ENCODE measurements around the gene OR6A2.

The OR6A2 gene

GRCh38 chr11:6794639-6795038 lies 4.8 kb downstream of the OR6A2 start:
- DNase-seq (ENCODE audit: low spot score in 2 of 2) (no peak), ATAC-seq (ENCODE audit: low read depth) (no peak)
- no peaks in the 10 kb centered on the region for H3K4me1 Mint-ChIP-seq
- H3K9me3 Mint-ChIP-seq = no peaks in the 10 kb centered on the region
- no peaks in the 10 kb centered on the region for H3K27me3 Mint-ChIP-seq
- H3K4me3 Mint-ChIP-seq = no peak overlapping the region
- no peak overlapping the region for H3K27ac Mint-ChIP-seq
- no peaks in the 10 kb centered on the region for H3K36me3 Mint-ChIP-seq

GRCh38 chr11:6790546-6790945 lies 8.9 kb downstream of the OR6A2 start:
- no peak for ATAC-seq (ENCODE audit: low read depth)

DNA sequence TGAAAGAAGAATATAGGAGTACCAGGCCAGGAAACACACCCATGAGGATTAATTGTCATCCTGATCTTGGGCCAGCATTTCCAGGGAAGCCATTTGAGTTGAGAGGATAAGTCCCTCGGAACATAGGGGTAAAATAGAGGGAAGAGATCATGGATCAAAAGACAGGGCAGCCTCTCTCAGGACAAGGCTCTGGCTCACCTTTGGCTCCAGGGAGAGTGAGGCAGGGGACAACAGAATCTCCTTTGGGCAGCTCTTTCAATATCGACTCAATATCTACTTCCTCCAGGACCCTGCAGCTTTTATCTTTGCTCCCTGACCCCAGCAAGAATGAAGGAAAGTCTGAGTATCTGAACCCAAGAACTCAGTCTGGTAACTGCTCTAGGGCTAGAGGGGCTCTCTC lies 16.8 kb downstream of the OR6A2 start, which contains the start of gene OR2AG1:
Gene OR2AG1, plus strand, starts transcription at position 301 of the 400 bp plus-strand sequence. CDS start 2,018 bp downstream, outside the sequence.
- DNase-seq (ENCODE audit: low spot score in 2 of 2) (no peak), ATAC-seq (ENCODE audit: low read depth) (no peak)
- no peaks in the 10 kb centered on the region for H3K36me3 Mint-ChIP-seq
- peaks cover 14% of the 10 kb centered on the region for H3K27me3 Mint-ChIP-seq
- H3K4me3 Mint-ChIP-seq = no peak within 1 kb of the TSS
- no peaks in the 10 kb centered on the region for H3K4me1 Mint-ChIP-seq
- H3K27ac Mint-ChIP-seq = no peak within 1 kb of the TSS
- no peaks in the 10 kb centered on the region for H3K9me3 Mint-ChIP-seq

More at GRCh38 chr11:6790546-6790945, 8.9 kb downstream of the OR6A2 start:
- Mint-ChIP-seq H3K36me3 (no peaks in the 10 kb centered on the region), H3K27ac (no peak overlapping the region), H3K4me3 (no peak overlapping the region), H3K4me1 (no peaks in the 10 kb centered on the region), H3K27me3 (peaks cover 10% of the 10 kb centered on the region), H3K9me3 (no peaks in the 10 kb centered on the region)
- DNase-seq (ENCODE audit: low spot score in 2 of 2) = no peak

DNA sequence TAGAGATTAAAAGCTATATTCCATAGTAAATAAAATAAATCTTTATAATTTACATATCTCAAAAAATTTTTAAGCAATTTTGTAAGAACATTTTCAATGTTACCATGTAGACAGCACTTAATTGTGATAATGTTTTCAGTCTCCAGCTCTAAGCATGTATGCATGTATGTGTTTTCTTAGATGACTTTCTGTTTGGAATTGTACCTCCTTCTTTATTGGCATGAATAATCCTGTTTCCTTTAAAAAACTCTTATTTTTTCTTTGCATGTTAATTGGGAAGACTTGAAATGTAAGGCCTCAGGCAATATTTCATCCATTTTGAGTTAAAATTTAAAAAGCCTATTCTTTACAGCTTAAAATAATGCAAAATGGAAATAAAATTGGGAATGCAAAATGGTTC lies 18.7 kb downstream of the OR6A2 start:
- H3K4me3 Mint-ChIP-seq = no peak overlapping the region
- no peaks in the 10 kb centered on the region for H3K9me3 Mint-ChIP-seq
- H3K27ac Mint-ChIP-seq = no peak overlapping the region
- peaks cover 12% of the 10 kb centered on the region for H3K27me3 Mint-ChIP-seq
- DNase-seq (ENCODE audit: low spot score in 2 of 2) (no peak), ATAC-seq (ENCODE audit: low read depth) (no peak)
- H3K36me3 Mint-ChIP-seq = no peaks in the 10 kb centered on the region
- no peaks in the 10 kb centered on the region for H3K4me1 Mint-ChIP-seq

GRCh38 chr11:6778518-6778917 lies 21.0 kb downstream of the OR6A2 start:
- no peak for DNase-seq (ENCODE audit: low spot score in 2 of 2)
- H3K4me3 Mint-ChIP-seq = no peak overlapping the region
- peaks cover 2% of the 10 kb centered on the region for H3K4me1 Mint-ChIP-seq
- H3K27me3 Mint-ChIP-seq = peaks cover 9% of the 10 kb centered on the region
- H3K9me3 Mint-ChIP-seq = no peaks in the 10 kb centered on the region
- H3K36me3 Mint-ChIP-seq = no peaks in the 10 kb centered on the region
- no peak for ATAC-seq (ENCODE audit: low read depth)
- no peak overlapping the region for H3K27ac Mint-ChIP-seq

DNA sequence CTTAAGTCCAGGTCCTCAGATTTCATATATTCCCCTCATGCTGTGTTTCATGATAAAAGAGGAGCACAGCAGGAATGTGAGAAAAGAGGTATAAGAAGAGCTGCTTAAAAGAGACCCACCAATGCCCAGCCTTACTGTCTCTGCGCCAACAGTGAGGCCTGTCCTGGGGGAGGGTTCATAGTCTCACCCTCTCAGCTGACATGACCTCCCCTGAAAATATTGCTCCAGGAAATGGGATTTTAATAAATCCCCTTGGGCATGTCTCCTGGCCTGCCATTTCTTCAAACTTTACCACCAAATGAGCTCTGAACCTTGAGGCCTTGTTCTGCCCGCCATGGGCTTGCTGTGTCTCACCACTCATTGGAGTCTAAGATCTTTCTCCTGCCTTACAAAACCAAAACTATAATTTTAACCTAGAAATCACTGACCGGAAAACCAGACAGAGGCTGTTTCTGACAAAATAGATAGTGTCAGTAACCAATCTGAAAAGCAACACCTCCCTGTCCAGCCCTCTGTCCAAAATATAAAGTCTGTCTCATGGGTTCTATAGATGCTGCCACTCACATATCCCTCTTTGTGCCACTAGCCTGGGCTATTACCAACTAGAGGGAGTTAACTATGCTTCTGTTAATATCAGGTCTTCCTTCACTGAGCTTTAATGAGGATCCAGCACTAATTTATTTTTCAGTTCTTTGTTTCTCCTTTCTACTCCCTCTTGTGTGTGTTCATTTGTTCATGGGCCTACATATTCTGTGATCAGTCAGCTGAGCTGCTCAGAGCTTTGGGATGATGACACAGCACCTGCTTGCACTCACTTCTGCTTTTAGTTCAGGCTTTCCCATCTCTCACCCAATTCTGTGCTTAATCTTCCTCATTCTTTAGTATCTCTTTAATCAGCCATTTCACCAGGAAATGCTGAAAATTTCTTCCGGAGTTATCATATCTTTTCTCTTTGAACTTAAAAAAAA lies 27.3 kb downstream of the OR6A2 start, which contains the start of gene OR2AG2:
Gene OR2AG2, minus strand, starts transcription at position 51 of the 968 bp plus-strand sequence. CDS start 3,019 bp downstream, outside the sequence.
- Mint-ChIP-seq H3K36me3 (no peaks in the 10 kb centered on the region), H3K4me3 (no peak within 1 kb of the TSS), H3K27me3 (no peaks in the 10 kb centered on the region), H3K9me3 (no peaks in the 10 kb centered on the region), H3K27ac (peak within 1 kb of the TSS; percentile 62), H3K4me1 (peaks cover 9% of the 10 kb centered on the region)
- peak in 1 of 2 donors; percentile 22 for DNase-seq (ENCODE audit: low spot score in 2 of 2)
- peak; percentile 100 for ATAC-seq (ENCODE audit: low read depth)

- no peaks in the 10 kb centered on the region for H3K4me1 Mint-ChIP-seq
- H3K9me3 Mint-ChIP-seq = no peaks in the 10 kb centered on the region
- H3K27ac Mint-ChIP-seq = no peak overlapping the region
- DNase-seq (ENCODE audit: low spot score in 2 of 2) = peak; percentile 43 to 47
- H3K27me3 Mint-ChIP-seq = peaks cover 2% of the 10 kb centered on the region
- H3K4me3 Mint-ChIP-seq = no peak overlapping the region
- peak; percentile 82 for ATAC-seq (ENCODE audit: low read depth)
- H3K36me3 Mint-ChIP-seq = no peaks in the 10 kb centered on the region
Observed at GRCh38 chr11:6757373-6757967, 42.0 kb downstream of the OR6A2 start.

GRCh38 chr11:6755953-6756347 lies 43.5 kb downstream of the OR6A2 start:
- DNase-seq (ENCODE audit: low spot score in 2 of 2) = no peak
- H3K4me1 Mint-ChIP-seq = peaks cover under 1% of the 10 kb centered on the region
- ATAC-seq (ENCODE audit: low read depth) = no peak
- no peak overlapping the region for H3K4me3 Mint-ChIP-seq
- no peaks in the 10 kb centered on the region for H3K27me3 Mint-ChIP-seq
- no peaks in the 10 kb centered on the region for H3K36me3 Mint-ChIP-seq
- no peak overlapping the region for H3K27ac Mint-ChIP-seq
- no peaks in the 10 kb centered on the region for H3K9me3 Mint-ChIP-seq

GRCh38 chr11:6755303-6755952 lies 44.1 kb downstream of the OR6A2 start:
- H3K4me1 Mint-ChIP-seq = peaks cover 3% of the 10 kb centered on the region
- no peaks in the 10 kb centered on the region for H3K36me3 Mint-ChIP-seq
- ATAC-seq (ENCODE audit: low read depth) (peak; percentile 45), DNase-seq (ENCODE audit: low spot score in 2 of 2) (peak; percentile 37 to 45)
- no peaks in the 10 kb centered on the region for H3K27me3 Mint-ChIP-seq
- H3K27ac Mint-ChIP-seq = no peak overlapping the region
- no peak overlapping the region for H3K4me3 Mint-ChIP-seq
- H3K9me3 Mint-ChIP-seq = no peaks in the 10 kb centered on the region

DNA sequence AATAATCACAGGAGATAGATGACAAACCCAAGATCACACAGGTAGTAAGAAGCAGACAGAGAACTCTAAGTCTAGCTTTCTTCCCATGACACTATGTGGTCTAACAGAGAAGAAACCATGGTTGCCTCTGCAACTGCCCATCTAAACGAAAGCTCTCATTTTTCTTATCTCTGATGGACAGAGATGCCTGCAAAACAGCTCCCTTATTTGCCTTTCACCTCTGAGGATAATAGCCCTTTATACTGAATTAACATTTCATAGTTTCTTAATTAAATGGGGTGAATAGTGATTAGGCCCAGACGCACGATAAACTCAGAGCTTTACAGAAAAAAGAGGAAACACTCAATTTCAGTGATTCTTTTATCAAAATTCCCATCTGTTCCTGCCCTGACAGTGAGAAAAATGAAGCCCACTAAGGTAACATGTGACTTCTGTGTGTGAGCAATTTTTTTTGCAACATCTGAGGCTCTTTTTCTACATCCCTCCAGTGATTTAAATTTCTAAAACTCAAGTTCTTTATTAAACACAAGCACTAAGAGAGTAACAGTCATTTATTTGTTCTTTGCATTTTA lies 52.3 kb downstream of the OR6A2 start:
- no peak for ATAC-seq (ENCODE audit: low read depth)
- no peaks in the 10 kb centered on the region for H3K27me3 Mint-ChIP-seq
- no peak for DNase-seq (ENCODE audit: low spot score in 2 of 2)
- H3K4me1 Mint-ChIP-seq = peaks cover 16% of the 10 kb centered on the region
- no peak overlapping the region for H3K27ac Mint-ChIP-seq
- H3K36me3 Mint-ChIP-seq = peaks cover 5% of the 10 kb centered on the region
- no peaks in the 10 kb centered on the region for H3K9me3 Mint-ChIP-seq
- no peak overlapping the region for H3K4me3 Mint-ChIP-seq

GRCh38 chr11:6746626-6747025 lies 52.9 kb downstream of the OR6A2 start:
- DNase-seq (ENCODE audit: low spot score in 2 of 2) (no peak), ATAC-seq (ENCODE audit: low read depth) (peak; percentile 22)
- Mint-ChIP-seq H3K9me3 (no peaks in the 10 kb centered on the region), H3K36me3 (peaks cover 5% of the 10 kb centered on the region), H3K27ac (no peak overlapping the region), H3K4me3 (no peak overlapping the region), H3K27me3 (no peaks in the 10 kb centered on the region), H3K4me1 (peaks cover 22% of the 10 kb centered on the region)

DNA sequence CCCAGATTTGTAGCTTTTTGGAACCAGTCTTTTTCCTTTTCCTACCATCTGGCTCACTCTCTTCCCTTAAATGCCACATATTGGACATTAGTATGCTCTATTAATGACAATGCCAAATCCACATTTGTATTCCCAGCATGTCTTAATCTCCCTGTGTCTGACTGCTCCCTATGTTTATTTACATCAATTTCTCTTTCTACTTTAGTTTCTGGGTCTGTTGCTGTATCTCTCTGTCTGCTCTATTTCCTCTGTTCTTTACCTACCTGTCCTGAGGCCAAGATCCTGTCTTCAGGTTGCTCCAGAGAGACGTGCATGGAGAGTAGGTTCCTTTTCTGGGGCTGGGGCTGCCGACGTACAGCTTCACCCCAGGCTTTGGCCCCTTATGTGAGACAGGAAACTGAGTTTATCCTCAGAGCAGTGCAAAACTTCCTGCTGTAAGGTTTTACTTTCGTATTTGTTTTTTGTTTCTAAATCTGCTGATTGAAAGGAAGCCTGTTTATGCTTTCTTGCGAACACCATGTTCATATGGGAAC lies 53.3 kb downstream of the OR6A2 start:
- H3K4me1 Mint-ChIP-seq = peaks cover 23% of the 10 kb centered on the region
- H3K9me3 Mint-ChIP-seq = no peaks in the 10 kb centered on the region
- ATAC-seq (ENCODE audit: low read depth) = peak; percentile 80
- H3K4me3 Mint-ChIP-seq = no peak overlapping the region
- no peaks in the 10 kb centered on the region for H3K27me3 Mint-ChIP-seq
- peaks cover 5% of the 10 kb centered on the region for H3K36me3 Mint-ChIP-seq
- peak; percentile 13 to 25 for DNase-seq (ENCODE audit: low spot score in 2 of 2)
- no peak overlapping the region for H3K27ac Mint-ChIP-seq

DNA sequence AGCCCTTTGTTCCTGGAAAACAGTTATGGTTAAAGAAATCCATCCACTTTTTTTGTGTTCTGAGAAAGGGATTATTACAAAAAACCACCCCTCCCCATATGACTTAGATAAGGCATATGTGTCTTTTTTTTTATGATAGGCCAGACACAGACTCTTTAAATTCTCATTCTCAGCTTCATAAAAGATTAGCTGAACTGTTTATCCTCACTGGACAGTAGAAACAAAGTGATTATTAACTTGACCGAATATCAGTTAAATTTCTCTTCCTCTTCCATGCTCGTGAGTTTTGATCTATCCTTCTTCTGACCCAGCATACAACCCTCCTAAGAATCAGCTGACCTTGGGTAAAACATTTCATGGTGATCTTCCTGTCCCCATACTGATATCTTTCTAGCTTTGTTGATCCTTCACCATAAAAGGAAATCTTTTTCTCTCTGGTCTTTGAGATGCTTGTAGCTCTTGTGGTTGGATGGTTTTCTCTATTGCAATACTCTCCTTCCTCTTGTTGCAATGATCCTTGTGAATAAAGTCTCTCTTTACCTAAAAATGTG lies 53.9 kb downstream of the OR6A2 start:
- ATAC-seq (ENCODE audit: low read depth) (peak; percentile 23), DNase-seq (ENCODE audit: low spot score in 2 of 2) (no peak)
- Mint-ChIP-seq H3K9me3 (no peaks in the 10 kb centered on the region), H3K27ac (no peak overlapping the region), H3K4me3 (no peak overlapping the region), H3K27me3 (no peaks in the 10 kb centered on the region), H3K36me3 (peaks cover 8% of the 10 kb centered on the region), H3K4me1 (peaks cover 24% of the 10 kb centered on the region)

Data from memory B cell (primary cell).